ENCODE results near the gene RBM47. TPM values are rescaled to one million over a fixed set of nuclear protein-coding genes. Genes with fewer than 3 reads are reported as not detected.

Gene RBM47
- total and polyA plus RNA-seq, 2 of the 4 experiments (the other 2 are of a cell fraction) = 0.44 to 1.1 TPM

DNA sequence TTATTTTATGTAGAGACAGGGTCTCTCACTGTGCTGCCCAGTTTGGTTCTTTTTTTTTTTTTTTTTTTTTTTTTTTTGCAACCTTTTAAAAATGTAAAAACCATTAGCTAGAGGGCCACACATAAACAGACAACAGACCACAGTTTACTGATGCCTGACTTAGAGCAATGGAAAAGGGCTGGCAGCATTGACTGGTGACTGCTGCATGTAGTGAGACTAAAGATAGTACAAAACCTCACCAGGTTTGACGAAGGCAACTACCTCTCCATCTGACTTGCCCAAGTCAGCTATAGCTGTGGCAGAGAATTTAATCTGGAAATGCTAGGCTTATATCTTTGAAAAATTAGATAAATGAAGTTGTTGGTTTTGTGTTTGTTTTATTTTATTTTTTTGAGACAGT lies 102.9 kb downstream of the RBM47 start:
- peak overlapping the region; percentile 81 for H3K14ac ChIP-seq (replicated peaks; ENCODE audit: low read depth, low read length)
- H3K9ac ChIP-seq (ENCODE audit: low read depth, low read length) = no peak overlapping the region
- H3K9me1 ChIP-seq (ENCODE audit: insufficient read depth, low read length) = peaks cover 5% of the 10 kb centered on the region
- no peaks in the 10 kb centered on the region for H3K27me3 ChIP-seq (ENCODE audit: control insufficient read depth, insufficient read depth, low read length)
- ATAC-seq (ENCODE audit: low read depth) = no peak
- WGBS, 2 experiments (ENCODE audit: extremely low coverage in 2 of 2, insufficient read length in 1 of 2) = no CpG with 5 or more reads among the region's 1 CpG
- no peak for DNase-seq
- ChIA-PET POLR2A (ENCODE audit: unreplicated experiment) (interaction anchor here (0.6 kb wide), 2 partner anchors 11 to 122 kb away, joined by 6 to 13 read pairs; no protein-coding TSS in a partner anchor), CTCF (interaction anchor here (0.6 kb wide), 1 partner anchor 12 kb away, joined by 3 read pairs; no protein-coding TSS in a partner anchor)
- no peak overlapping the region for H2AK9ac ChIP-seq (replicated peaks; ENCODE audit: low read depth, low read length, poor library complexity)
- intact Hi-C loops (cut with micrococcal nuclease) (no loop called here), in situ Hi-C loops (cut with MboI; ENCODE audit: low sequenced_read_pairs) (no loop called here), dilution Hi-C loops (cut with HindIII; ENCODE audit: low sequenced_read_pairs, unreplicated experiment) (no loop called here)
- peak overlapping the region; percentile 93 for H2BK20ac ChIP-seq (ENCODE audit: low read depth, low read length)
- H3K23ac ChIP-seq (ENCODE audit: low read depth, low read length) = peak overlapping the region; percentile 63; the same call in 1 of the 2 replicates
- H3K18ac ChIP-seq (ENCODE audit: low read depth, low read length) = peak overlapping the region; percentile 71
- peak overlapping the region; percentile 60; the same call in 1 of the 2 replicates for H3K27ac ChIP-seq (ENCODE audit: insufficient read depth, low read length)
- no peak overlapping the region for H2AFZ ChIP-seq (replicated peaks; ENCODE audit: low read length, poor library complexity)
- peak overlapping the region; percentile 49; the same call in 1 of the 3 replicates for H2BK15ac ChIP-seq (ENCODE audit: low read depth, low read length)
- H2AK5ac ChIP-seq (ENCODE audit: low read depth, low read length) = peak overlapping the region; percentile 70; the same call in 1 of the 2 replicates
- H4K5ac ChIP-seq (ENCODE audit: low read depth, low read length) = peak overlapping the region; percentile 72; the same call in 1 of the 2 replicates
- H3K9me3 ChIP-seq (ENCODE audit: control insufficient read depth, insufficient read depth, low read length) = no peaks in the 10 kb centered on the region
- H4K20me1 ChIP-seq (ENCODE audit: insufficient read depth, low read length) = no peaks in the 10 kb centered on the region
- H3K36me3 ChIP-seq (ENCODE audit: control insufficient read depth, insufficient read depth, low read length) = no peaks in the 10 kb centered on the region
- H2BK120ac ChIP-seq (ENCODE audit: low read depth, low read length) = peak overlapping the region; percentile 93
- BruUV-seq (replicated peaks) = no TSS peak
- H3K56ac ChIP-seq (ENCODE audit: extremely low read depth, insufficient read depth, low read length) = no peak overlapping the region
- H3K4me2 ChIP-seq (ENCODE audit: low read depth, low read length) = no peak overlapping the region
- peak overlapping the region in 1 of 2 experiments; percentile 82; a peak in 3 of 4 replicates for H4K8ac ChIP-seq (ENCODE audit: low read depth in 2 of 2, low read length in 2 of 2)
- H3K4me3 ChIP-seq (ENCODE audit: insufficient read depth, low read depth, low read length) = no peak overlapping the region
- peak overlapping the region; percentile 82 for H3K4ac ChIP-seq (ENCODE audit: low read depth, low read length)
- H3K4me1 ChIP-seq (ENCODE audit: control insufficient read depth, insufficient read depth, low read length) = peaks cover 11% of the 10 kb centered on the region
- no peaks in the 10 kb centered on the region for H3K79me1 ChIP-seq (ENCODE audit: low read depth in 1 of 2, low read length in 2 of 2)
- peak overlapping the region; percentile 57 for H2BK5ac ChIP-seq (ENCODE audit: low read depth, low read length, poor library complexity, severe bottlenecking)
- peak overlapping the region; percentile 86; the same call in 1 of the 2 replicates for H4K91ac ChIP-seq (ENCODE audit: insufficient read depth, low read depth, low read length)
- TF ChIP-seq MAZ (IDR thresholded peaks at IDR 0.05; ENCODE audit: borderline replicate concordance, low read depth, low read length) (no peak), RFX5 (IDR thresholded peaks at IDR 0.05; ENCODE audit: low read depth, low read length) (no peak), FOS (IDR thresholded peaks at IDR 0.05; ENCODE audit: low read depth, low read length) (no peak)
